Measurements from ENCODE around the gene CAPN2.

DNA sequence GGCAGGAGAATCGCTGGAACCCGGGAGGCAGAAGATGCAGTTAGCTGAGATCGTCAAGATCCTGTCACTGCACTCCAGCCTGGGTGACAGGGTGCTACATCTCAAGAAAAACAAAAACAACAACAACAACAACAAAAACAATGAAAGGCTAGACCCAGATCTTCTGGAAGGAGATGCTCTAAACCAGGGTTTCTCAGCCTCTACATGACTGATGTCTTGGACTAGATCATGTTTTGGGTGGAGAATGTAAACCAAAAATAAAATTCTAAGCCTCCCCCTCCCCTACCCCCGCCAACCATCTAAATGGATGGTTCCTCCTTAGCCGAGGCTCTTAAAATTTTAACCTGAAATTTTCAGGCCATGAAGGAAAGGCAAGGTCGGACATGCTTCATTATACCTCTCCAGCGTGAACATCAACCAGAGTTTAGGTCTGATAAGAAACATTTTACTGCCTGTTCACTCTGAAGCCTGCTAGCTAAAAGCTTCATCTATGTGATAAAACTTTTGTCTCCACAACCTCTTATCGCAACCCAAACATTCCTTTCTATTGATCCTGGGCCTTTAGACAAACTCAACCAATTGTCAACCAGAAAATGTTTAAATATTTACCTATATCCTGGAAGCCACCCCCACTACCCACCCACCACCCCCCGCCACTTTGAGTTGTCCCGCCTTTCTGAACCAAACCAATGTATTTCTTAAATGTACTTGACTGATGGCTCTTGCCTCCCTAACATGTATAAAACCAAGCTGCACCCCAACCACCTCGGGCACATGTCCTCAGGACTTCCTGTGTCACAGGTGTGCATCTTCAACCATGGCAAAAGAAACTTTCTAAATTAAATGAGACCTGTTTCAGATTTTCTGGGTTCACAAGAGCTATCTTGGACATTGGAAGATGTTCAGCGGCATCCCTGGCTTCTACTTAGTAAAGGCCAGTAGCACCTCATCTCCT, 1.9 kb upstream of the CAPN2 start:
- no peak for TF ChIP-seq POLR2AphosphoS5 (IDR thresholded peaks at IDR 0.05; ENCODE audit: low read depth, low read length)
- TF ChIP-seq FOXP2 (optimal IDR thresholded peaks at IDR 0.05; ENCODE audit: borderline replicate concordance, extremely low read depth, extremely low read length, insufficient read depth) = no peak
- no peak for TF ChIP-seq REST (IDR thresholded peaks at IDR 0.05; ENCODE audit: insufficient read depth in 1 of 2, low read depth in 2 of 2, low read length in 2 of 2)
- no peak for TF ChIP-seq TAF1 (IDR thresholded peaks at IDR 0.05; ENCODE audit: borderline replicate concordance, insufficient read depth, low read length)
- TF ChIP-seq SIN3A (IDR thresholded peaks at IDR 0.05; ENCODE audit: borderline replicate concordance, insufficient read depth, low read length) = no peak

Data from PFSK-1 (cell line).